ENCODE data around the gene ACSF2.

Gene ACSF2

DNA sequence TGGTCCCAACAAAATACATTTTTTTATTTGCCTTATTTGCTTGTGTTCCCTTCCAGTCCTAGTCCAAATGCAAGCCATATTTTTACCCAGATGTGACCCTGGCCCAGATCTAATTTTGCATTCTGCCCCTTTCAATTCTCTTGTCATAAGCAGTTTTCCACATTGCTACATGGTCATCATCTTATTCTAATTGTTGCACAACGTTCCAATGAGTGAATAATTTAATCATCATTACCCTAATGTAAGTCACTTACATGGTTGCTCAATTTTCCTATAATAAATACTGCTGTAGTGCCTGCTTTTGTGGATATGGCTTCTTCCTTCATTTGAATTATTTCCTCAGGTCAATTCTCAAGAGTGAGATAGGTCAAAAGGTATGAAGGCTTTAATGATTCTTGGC, 65.5 kb downstream of the ACSF2 start:
- no peak overlapping the region for H3K27ac Mint-ChIP-seq
- H3K4me1 Mint-ChIP-seq: no peaks in the 10 kb centered on the region
- no peak overlapping the region for H3K4me3 Mint-ChIP-seq
- H3K9me3 Mint-ChIP-seq: no peaks in the 10 kb centered on the region
- no peak for DNase-seq
- peaks cover 6% of the 10 kb centered on the region for H3K27me3 Mint-ChIP-seq (ENCODE audit: low read depth, poor library complexity)
- TF ChIP-seq, protein P1, sequence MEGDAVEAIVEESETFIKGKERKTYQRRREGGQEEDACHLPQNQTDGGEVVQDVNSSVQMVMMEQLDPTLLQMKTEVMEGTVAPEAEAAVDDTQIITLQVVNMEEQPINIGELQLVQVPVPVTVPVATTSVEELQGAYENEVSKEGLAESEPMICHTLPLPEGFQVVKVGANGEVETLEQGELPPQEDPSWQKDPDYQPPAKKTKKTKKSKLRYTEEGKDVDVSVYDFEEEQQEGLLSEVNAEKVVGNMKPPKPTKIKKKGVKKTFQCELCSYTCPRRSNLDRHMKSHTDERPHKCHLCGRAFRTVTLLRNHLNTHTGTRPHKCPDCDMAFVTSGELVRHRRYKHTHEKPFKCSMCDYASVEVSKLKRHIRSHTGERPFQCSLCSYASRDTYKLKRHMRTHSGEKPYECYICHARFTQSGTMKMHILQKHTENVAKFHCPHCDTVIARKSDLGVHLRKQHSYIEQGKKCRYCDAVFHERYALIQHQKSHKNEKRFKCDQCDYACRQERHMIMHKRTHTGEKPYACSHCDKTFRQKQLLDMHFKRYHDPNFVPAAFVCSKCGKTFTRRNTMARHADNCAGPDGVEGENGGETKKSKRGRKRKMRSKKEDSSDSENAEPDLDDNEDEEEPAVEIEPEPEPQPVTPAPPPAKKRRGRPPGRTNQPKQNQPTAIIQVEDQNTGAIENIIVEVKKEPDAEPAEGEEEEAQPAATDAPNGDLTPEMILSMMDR (IDR thresholded peaks at IDR 0.05): no peak
- H3K36me3 Mint-ChIP-seq (ENCODE audit: low read depth): no peaks in the 10 kb centered on the region

DNA sequence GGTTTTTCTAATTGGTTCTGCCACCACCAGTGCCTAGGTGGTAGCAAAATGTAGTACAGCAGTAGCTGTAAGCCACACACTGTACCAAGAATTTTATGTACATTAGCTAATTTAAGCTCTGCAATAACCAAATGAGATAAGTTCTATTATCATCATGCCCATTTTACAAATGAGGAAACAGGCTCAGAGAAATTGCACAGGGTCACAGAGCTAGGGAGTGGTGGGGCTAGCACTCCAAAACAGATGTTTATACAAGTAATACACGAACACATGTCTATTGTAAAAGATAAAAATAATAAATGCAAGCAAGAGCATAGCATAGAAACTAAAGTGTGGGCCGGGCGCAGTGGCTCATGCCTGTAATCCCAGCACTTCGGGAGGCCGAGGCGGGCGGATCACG, 66.2 kb downstream of the ACSF2 start:
- DNase-seq: no peak
- Mint-ChIP-seq H3K27me3 (ENCODE audit: low read depth, poor library complexity) (peaks cover 6% of the 10 kb centered on the region), H3K4me3 (no peak overlapping the region), H3K27ac (no peak overlapping the region), H3K36me3 (ENCODE audit: low read depth) (no peaks in the 10 kb centered on the region), H3K4me1 (no peaks in the 10 kb centered on the region), H3K9me3 (no peaks in the 10 kb centered on the region)
- TF ChIP-seq, protein P1 (IDR thresholded peaks at IDR 0.05): no peak

DNA sequence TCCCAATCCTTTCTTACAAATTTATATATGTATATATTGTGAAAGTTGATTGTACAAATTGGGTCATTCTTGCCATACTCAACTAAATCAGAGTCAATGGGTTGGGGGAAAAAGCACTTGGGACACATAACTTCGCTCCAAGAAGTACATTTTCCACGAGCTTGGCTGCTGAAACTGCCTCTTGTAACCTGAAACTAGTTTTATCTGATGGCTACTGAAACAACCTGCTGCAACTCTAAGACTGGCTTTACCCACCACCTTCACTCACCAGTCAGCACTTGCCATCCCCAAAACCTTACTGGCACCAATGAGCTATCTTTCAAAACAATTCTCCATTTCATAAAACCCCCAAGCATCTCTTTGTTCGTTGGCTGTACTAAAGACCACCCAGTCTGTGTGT, 67.7 kb downstream of the ACSF2 start:
- Mint-ChIP-seq H3K4me3 (no peak overlapping the region), H3K27me3 (ENCODE audit: low read depth, poor library complexity) (peaks cover 6% of the 10 kb centered on the region), H3K27ac (no peak overlapping the region), H3K4me1 (no peaks in the 10 kb centered on the region), H3K36me3 (ENCODE audit: low read depth) (no peaks in the 10 kb centered on the region), H3K9me3 (no peaks in the 10 kb centered on the region)
- TF ChIP-seq, protein P1 (IDR thresholded peaks at IDR 0.05): no peak
- no peak for DNase-seq

DNA sequence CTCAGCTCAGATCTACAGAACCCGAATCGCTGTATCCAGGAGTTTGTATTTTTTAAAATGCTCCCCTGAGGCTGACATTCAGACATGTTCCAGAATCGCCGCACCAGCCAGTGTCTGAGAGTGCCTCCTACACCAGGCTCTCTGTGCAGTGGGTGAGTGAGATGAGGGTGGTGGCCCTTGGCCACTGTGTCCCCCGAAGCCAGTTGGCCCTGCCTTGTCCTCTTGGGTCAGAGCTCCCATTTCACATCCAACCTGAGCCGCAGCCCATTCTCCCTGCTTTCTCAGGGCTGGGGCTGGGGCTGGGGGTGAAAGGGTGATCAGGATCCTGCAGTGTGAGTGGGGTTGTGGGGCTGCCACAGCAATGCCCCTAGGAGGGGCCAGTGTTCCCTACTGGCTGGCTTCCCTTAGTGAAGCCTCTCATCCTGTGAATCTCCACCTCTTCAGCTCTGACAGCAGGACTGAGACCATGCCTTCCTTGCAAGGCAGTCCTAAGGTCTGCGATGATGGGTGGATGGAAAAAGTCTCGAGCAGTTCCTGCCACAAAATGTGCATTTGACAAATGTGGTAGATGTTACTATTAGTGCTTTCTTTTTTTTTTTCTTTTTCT, 69.3 kb downstream of the ACSF2 start:
- Mint-ChIP-seq H3K36me3 (ENCODE audit: low read depth) (no peaks in the 10 kb centered on the region), H3K27me3 (ENCODE audit: low read depth, poor library complexity) (peaks cover 3% of the 10 kb centered on the region)

DNA sequence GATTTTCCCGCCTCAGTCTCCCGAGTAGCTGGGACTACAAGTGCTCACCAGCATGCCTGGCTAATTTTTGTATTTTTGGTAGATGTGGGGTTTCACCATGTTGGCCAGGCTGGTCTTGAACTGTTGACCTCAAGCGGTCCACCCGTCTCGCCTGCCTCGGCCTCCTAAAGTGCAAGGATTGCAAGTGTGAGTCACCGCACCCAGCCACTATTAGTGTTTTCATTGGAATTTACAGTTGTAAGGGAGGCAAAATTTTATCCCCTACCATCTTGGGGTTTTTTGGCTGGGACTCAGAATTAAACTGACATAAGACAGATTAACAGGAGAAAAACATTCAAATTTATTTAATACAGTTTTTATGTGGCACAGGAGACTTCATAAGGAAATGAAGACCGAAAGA, 69.9 kb downstream of the ACSF2 start:
- Mint-ChIP-seq H3K36me3 (ENCODE audit: low read depth) (no peaks in the 10 kb centered on the region), H3K4me3 (no peak overlapping the region), H3K9me3 (no peaks in the 10 kb centered on the region), H3K27me3 (ENCODE audit: low read depth, poor library complexity) (peaks cover 2% of the 10 kb centered on the region), H3K4me1 (no peaks in the 10 kb centered on the region), H3K27ac (no peak overlapping the region)
- TF ChIP-seq, protein P1 (IDR thresholded peaks at IDR 0.05): no peak
- no peak for DNase-seq

More for the DNA sequence above, 69.3 kb downstream of the ACSF2 start:
- DNase-seq: no peak
- no peaks in the 10 kb centered on the region for H3K4me1 Mint-ChIP-seq
- no peak overlapping the region for H3K4me3 Mint-ChIP-seq
- TF ChIP-seq, protein P1 (IDR thresholded peaks at IDR 0.05): no peak
- no peaks in the 10 kb centered on the region for H3K9me3 Mint-ChIP-seq
- no peak overlapping the region for H3K27ac Mint-ChIP-seq
